Psoas muscle (tissue), 8 donors: ENCODE measurements around the gene PDGFC. TPM values are rescaled to one million over a fixed set of nuclear protein-coding genes. Genes with fewer than 3 reads are reported as not detected.

Experiments
- ATAC-seq, 4 donors: fragments of 200-7000 bp; cut with Tn5 transposase; one replicate each; pipeline ENCODE4 v1.9.1; 2020; ENCODE audit warnings: moderate library complexity in 3 of 4, mild to moderate bottlenecking in 2 of 4
- DNase-seq, 2 donors: peaks; one replicate each; pipeline ENCODE4 v3.0.0-alpha.2; 2020
- H3K27ac ChIP-seq: fragments of 200-600 bp; one replicate; pipeline ENCODE4 v1.8.0; 2022
- H3K27me3 ChIP-seq, 3 donors: fragments of 200-600 bp in 1 of 3; one replicate each; pipeline versions ENCODE4 v1.6.1 to v1.8.0; 2013 to 2022; ENCODE audit warnings: low read length in 2 of 3, mild to moderate bottlenecking in 2 of 3, moderate library complexity in 1 of 3; ENCODE audit not compliant: insufficient read depth in 3 of 3
- H3K36me3 ChIP-seq, 2 donors: fragments of 200-600 bp in 1 of 2; one replicate each; pipeline versions ENCODE4 v1.6.1 to v1.8.0; 2013 to 2022; ENCODE audit warnings: low read depth in 1 of 2, mild to moderate bottlenecking in 1 of 2, moderate library complexity in 1 of 2; ENCODE audit not compliant: insufficient read depth in 1 of 2
- H3K4me1 ChIP-seq: fragments of 200-600 bp; one replicate; pipeline ENCODE4 v1.8.0; 2022
- H3K4me3 ChIP-seq: fragments of 200-600 bp; one replicate; pipeline ENCODE4 v1.8.0; 2022; ENCODE audit warnings: mild to moderate bottlenecking
- H3K9me3 ChIP-seq: fragments of 200-600 bp; one replicate; pipeline ENCODE4 v1.8.0; 2022
- CTCF ChIP-seq: fragments of 200-600 bp; IDR thresholded peaks from one replicate; pipeline ENCODE4 v1.8.0; 2022; ENCODE audit warnings: antibody characterized with exemption
- WGBS, 3 donors: extraction: QIAGEN DNeasy Blood & Tissue Kit; methylation state at CpG; one replicate each; pipeline versions ENCODE4 v1.1.6 to v1.1.7; 2013; 5-methylcytosine and 5-hydroxymethylcytosine counted together
- intact Hi-C, 2 donors: fragments of 100-400 bp; cut with DNase I; formaldehyde crosslinking; loops; one replicate each; pipeline versions ENCODE4 v1.11.0 to v1.14.2; 2022
- polyA plus RNA-seq, 3 donors: library from polyadenylated mRNA; stranded (reverse); fragments of 200-250 nt; gene quantifications; one replicate each; pipeline ENCODE4 v1.2.3, GENCODE V29; 2013
- total RNA-seq, 4 donors: library from RNA; stranded (reverse); fragmentation: NEBNext Ultra II Directional in 2 of 4; extraction: Animal tissue kit (Norgen Biotek cat#: 25700) in 2 of 4; gene quantifications; one replicate each; pipeline versions ENCODE4 v1.2.1 to v1.2.4, GENCODE V29; 2021 to 2023
- donor health status: healthy with polysubstance abuse.
- donor health status: DM: no; HTN: no; CAD: no; lungs with moderate emphysema.
- donor health status: Bipolar disorder and iron deficiency.
- donor health status: healthy.
- donor health status: DM: yes; HTN: yes; CAD: no.
- donor health status: DM: no; HTN: no; CAD: no.
- donor health status: DM: no; HTN: no; CAD: no.
- donor health status: DM: yes; HTN: yes; CAD: no.

The PDGFC gene
- total and polyA plus RNA-seq, 7 donors, result 2.2 to 19.8 (median 6.3) TPM

DNA sequence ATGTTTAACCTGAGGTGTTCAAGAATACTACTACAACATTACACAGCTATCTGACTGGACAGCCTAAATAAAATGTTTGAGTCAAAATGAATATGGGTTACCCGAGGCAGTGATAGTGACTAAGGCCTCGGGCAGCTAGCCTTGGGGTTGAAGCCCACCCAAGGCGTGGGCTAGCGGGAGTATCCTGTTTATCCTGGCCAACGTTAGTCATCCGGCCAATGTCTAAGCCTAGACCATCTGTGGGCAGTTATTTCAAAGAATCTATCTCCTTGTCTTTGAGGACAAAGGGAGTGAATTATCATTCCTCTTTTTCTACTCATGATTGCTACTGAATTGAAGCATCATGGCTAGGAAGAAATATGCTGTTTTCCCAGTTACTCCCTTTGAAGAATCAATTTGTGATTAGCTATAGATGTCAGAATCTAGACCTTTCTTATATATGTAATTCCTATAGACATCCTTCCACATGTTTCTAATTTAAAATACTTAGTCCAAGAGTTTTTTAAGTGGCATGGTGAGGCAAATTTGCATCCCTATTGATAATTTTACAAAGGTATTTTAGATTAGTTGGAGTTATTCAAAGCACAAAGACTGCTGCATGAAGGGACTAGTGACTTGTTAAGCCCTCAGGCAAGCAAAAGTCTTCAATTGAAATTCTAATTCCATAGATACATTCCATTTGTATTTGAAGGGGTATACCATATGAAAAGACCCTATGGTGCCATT lies 6.0 kb upstream of the PDGFC start:
- H3K4me3 ChIP-seq, result no peak overlapping the region
- H3K27ac ChIP-seq, result no peak overlapping the region
- no peaks in the 10 kb centered on the region for H3K9me3 ChIP-seq
- ATAC-seq (no peak), DNase-seq (no peak)
- WGBS, 3 donors, result 49 to 75% (median 74%) methylated on average over 6 of the region's 6 CpGs
- H3K36me3 ChIP-seq, result no peaks in the 10 kb centered on the region
- no peak for TF ChIP-seq CTCF
- intact Hi-C loops, result loop anchor here in 1 of 2 donors (10.0 kb wide), 2 partner anchors 303 to 503 kb away; no protein-coding TSS in a partner anchor
- no peaks in the 10 kb centered on the region for H3K4me1 ChIP-seq
- H3K27me3 ChIP-seq, result no peaks in the 10 kb centered on the region

- intact Hi-C loops, result loop anchor here in 1 of 2 donors (10.0 kb wide), 2 partner anchors 301 to 501 kb away; no protein-coding TSS in a partner anchor
- WGBS, 3 donors, result 84 to 90% (median 89%) methylated on average over 2 of the region's 2 CpGs
- ATAC-seq, result no peak
- Histone ChIP-seq H3K36me3 (no peaks in the 10 kb centered on the region), H3K4me1 (no peaks in the 10 kb centered on the region), H3K9me3 (no peaks in the 10 kb centered on the region), H3K4me3 (no peak overlapping the region), H3K27me3 (no peaks in the 10 kb centered on the region), H3K27ac (no peak overlapping the region)
- no peak for DNase-seq
- no peak for TF ChIP-seq CTCF
These were observed 4.5 kb upstream of the PDGFC start for GRCh38 chr4:156976147-156976546.

DNA sequence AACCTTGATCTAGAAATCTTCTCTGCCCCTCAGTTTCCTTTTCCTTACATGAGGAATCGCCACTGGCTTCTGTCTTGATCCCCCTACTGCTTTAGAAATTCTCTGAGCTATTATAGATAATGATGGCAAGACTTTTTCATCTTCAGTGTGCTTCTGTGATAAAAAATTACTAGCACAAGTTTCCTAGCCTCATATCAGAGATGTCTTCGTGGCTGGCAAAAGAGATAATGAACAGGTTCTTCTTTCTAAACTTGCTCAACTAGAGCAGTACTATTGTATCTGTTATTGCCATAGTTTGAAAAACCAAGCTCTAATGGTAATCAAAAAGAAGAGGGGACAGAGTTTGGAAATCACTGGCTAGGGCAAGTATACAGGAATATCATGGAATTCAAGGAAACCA lies 4.1 kb upstream of the PDGFC start:
- 87 to 88% (median 87%) methylated on average over 2 of the region's 2 CpGs for WGBS, 3 donors
- intact Hi-C loops, result loop anchor here in 1 of 2 donors (10.0 kb wide), 2 partner anchors 301 to 501 kb away; no protein-coding TSS in a partner anchor
- no peaks in the 10 kb centered on the region for H3K9me3 ChIP-seq
- no peak overlapping the region for H3K4me3 ChIP-seq
- H3K4me1 ChIP-seq, result no peaks in the 10 kb centered on the region
- no peaks in the 10 kb centered on the region for H3K27me3 ChIP-seq
- TF ChIP-seq CTCF, result no peak
- ATAC-seq (no peak), DNase-seq (no peak)
- no peaks in the 10 kb centered on the region for H3K36me3 ChIP-seq
- H3K27ac ChIP-seq, result no peak overlapping the region

GRCh38 chr4:156974264-156974663 lies 2.7 kb upstream of the PDGFC start:
- H3K4me3 ChIP-seq, result no peak overlapping the region
- H3K4me1 ChIP-seq, result peaks cover 7% of the 10 kb centered on the region
- H3K27me3 ChIP-seq, result no peaks in the 10 kb centered on the region
- no peaks in the 10 kb centered on the region for H3K9me3 ChIP-seq
- WGBS, 3 donors, result 96 to 100% (median 96%) methylated on average over 1 of the region's 1 CpG
- DNase-seq (no peak), ATAC-seq (no peak)
- intact Hi-C loops, result loop anchor here in 1 of 2 donors (5.0 to 10.0 kb wide), 3 partner anchors 202 to 499 kb away; no protein-coding TSS in a partner anchor
- TF ChIP-seq CTCF, result no peak
- H3K36me3 ChIP-seq, result no peaks in the 10 kb centered on the region
- no peak overlapping the region for H3K27ac ChIP-seq
